ENCODE results near the gene USP2. TPM values are rescaled to one million over a fixed set of nuclear protein-coding genes. Genes with fewer than 3 reads are reported as not detected.

USP2 gene
- total and polyA plus RNA-seq, 2 of the 4 experiments (the other 2 are of a cell fraction), result 0.18 to 0.79 TPM

GRCh38 chr11:119420631-119421030, 39.1 kb upstream of the USP2 start:
- ATAC-seq (ENCODE audit: low read depth), result no peak
- in situ Hi-C loops (cut with MboI; ENCODE audit: low sequenced_read_pairs), result no loop called here
- no peak for DNase-seq
- Histone ChIP-seq H3K27ac (ENCODE audit: insufficient read depth, low read length) (peak overlapping the region; percentile 9; the same call in 1 of the 2 replicates), H2AFZ (replicated peaks; ENCODE audit: low read length, poor library complexity) (no peak overlapping the region), H3K9me3 (ENCODE audit: control insufficient read depth, insufficient read depth, low read length) (no peaks in the 10 kb centered on the region), H4K5ac (ENCODE audit: low read depth, low read length) (no peak overlapping the region), H2AK5ac (ENCODE audit: low read depth, low read length) (peak overlapping the region; percentile 31; the same call in 1 of the 2 replicates), H2BK15ac (ENCODE audit: low read depth, low read length) (no peak overlapping the region), H3K4me2 (ENCODE audit: low read depth, low read length) (peak overlapping the region; percentile 67), H3K36me3 (ENCODE audit: control insufficient read depth, insufficient read depth, low read length) (peaks cover 26% of the 10 kb centered on the region), H3K56ac (ENCODE audit: extremely low read depth, insufficient read depth, low read length) (no peak overlapping the region), H4K20me1 (ENCODE audit: insufficient read depth, low read length) (peaks cover 50% of the 10 kb centered on the region), H2BK20ac (ENCODE audit: low read depth, low read length) (no peak overlapping the region), H4K8ac (ENCODE audit: low read depth in 2 of 2, low read length in 2 of 2) (no peak overlapping the region), H2BK5ac (ENCODE audit: low read depth, low read length, poor library complexity, severe bottlenecking) (peak overlapping the region; percentile 35), H3K18ac (ENCODE audit: low read depth, low read length) (no peak overlapping the region), H2AK9ac (replicated peaks; ENCODE audit: low read depth, low read length, poor library complexity) (peak overlapping the region; percentile 61), H3K27me3 (ENCODE audit: control insufficient read depth, insufficient read depth, low read length) (no peaks in the 10 kb centered on the region), H3K9ac (ENCODE audit: low read depth, low read length) (peak overlapping the region; percentile 10; the same call in 1 of the 2 replicates), H3K4ac (ENCODE audit: low read depth, low read length) (peak overlapping the region; percentile 68; the same call in 1 of the 2 replicates), H3K79me1 (ENCODE audit: low read depth in 1 of 2, low read length in 2 of 2) (peaks cover 20 to 59% of the 10 kb centered on the region in 2 experiments), H2BK120ac (ENCODE audit: low read depth, low read length) (peak overlapping the region; percentile 51; the same call in 1 of the 2 replicates), H3K4me1 (ENCODE audit: control insufficient read depth, insufficient read depth, low read length) (peaks cover 26% of the 10 kb centered on the region), H3K4me3 (ENCODE audit: insufficient read depth, low read depth, low read length) (peak overlapping the region; percentile 22), H3K14ac (replicated peaks; ENCODE audit: low read depth, low read length) (peak overlapping the region; percentile 87; the same call in 1 of the 2 replicates), H3K23ac (ENCODE audit: low read depth, low read length) (peak overlapping the region; percentile 87; the same call in 1 of the 2 replicates), H4K91ac (ENCODE audit: insufficient read depth, low read depth, low read length) (no peak overlapping the region; the same call in 1 of the 2 replicates), H3K9me1 (ENCODE audit: insufficient read depth, low read length) (peaks cover 39% of the 10 kb centered on the region)
- dilution Hi-C loops (cut with HindIII; ENCODE audit: low sequenced_read_pairs, unreplicated experiment), result no loop called here
- ChIA-PET CTCF (no interaction called here), POLR2A (ENCODE audit: unreplicated experiment) (no interaction called here)
- 92% methylated on average over 7 of the region's 8 CpGs; no CpG with 5 or more reads in 1 of the 2 experiments for WGBS, 2 experiments (ENCODE audit: extremely low coverage in 2 of 2, insufficient read length in 1 of 2)
- TF ChIP-seq FOS (IDR thresholded peaks at IDR 0.05; ENCODE audit: low read depth, low read length) (no peak), CEBPB (IDR thresholded peaks at IDR 0.05; ENCODE audit: low read depth, low read length) (no peak), MXI1 (IDR thresholded peaks at IDR 0.05; ENCODE audit: borderline replicate concordance, low read depth, low read length) (no peak), SMC3 (IDR thresholded peaks at IDR 0.05; ENCODE audit: low read depth, low read length) (no peak), MAZ (IDR thresholded peaks at IDR 0.05; ENCODE audit: borderline replicate concordance, low read depth, low read length) (no peak), RCOR1 (IDR thresholded peaks at IDR 0.05; ENCODE audit: insufficient replicate concordance, low read length) (no peak), MAFK (IDR thresholded peaks at IDR 0.05; ENCODE audit: low read depth, low read length) (no peak), POLR2A (IDR thresholded peaks at IDR 0.05; ENCODE audit: low read depth, low read length) (no peak), USF2 (IDR thresholded peaks at IDR 0.05; ENCODE audit: low read depth, low read length) (no peak), NFE2L2 (IDR thresholded peaks at IDR 0.05; ENCODE audit: low read depth, low read length) (no peak), CTCF (conservative IDR thresholded peaks at IDR 0.05; ENCODE audit: low read depth, low read length) (no peak), BHLHE40 (IDR thresholded peaks at IDR 0.05; ENCODE audit: low read depth, low read length) (no peak), ELK1 (IDR thresholded peaks at IDR 0.05; ENCODE audit: borderline replicate concordance, low read depth, low read length) (no peak), RAD21 (IDR thresholded peaks at IDR 0.05; ENCODE audit: low read length) (no peak)
- intact Hi-C loops (cut with micrococcal nuclease), result no loop called here
- BruUV-seq (replicated peaks), result no TSS peak

Data from IMR-90 (cell line).